ENCODE measurements around the gene HLA-DMA.
"Not testable (repeated sequence)": the region's sequence is repeated elsewhere in the genome, so short reads cannot be mapped to it uniquely, and the experiment has no call there.

The HLA-DMA gene

GRCh38 chr6:32953775-32954174, 878 bp upstream of the HLA-DMA start:
- no peak for DNase-seq

GRCh38 chr6:32950449-32950848, 2.4 kb downstream of the HLA-DMA start:
- DNase-seq = no peak

DNA sequence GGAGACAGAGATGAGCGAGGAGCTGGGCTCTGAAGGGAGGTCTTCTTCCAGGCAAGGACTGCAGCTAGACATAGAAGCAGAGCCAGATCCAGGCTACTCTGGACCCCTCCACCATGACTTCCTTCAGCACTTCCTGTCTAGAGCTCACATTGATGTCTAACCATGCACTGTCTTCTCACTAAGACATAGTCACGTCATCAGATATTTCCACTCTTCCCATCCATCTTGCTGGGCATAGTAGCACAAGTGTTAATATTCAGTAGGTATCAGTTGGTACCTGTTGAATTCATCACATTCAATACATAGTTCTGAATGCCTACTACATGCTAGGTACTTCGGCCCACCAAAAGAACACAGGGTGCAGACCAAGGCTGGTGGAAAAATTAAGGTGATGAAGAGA, 2.9 kb downstream of the HLA-DMA start:
- DNase-seq = no peak

GRCh38 chr6:32949113-32949512, 3.8 kb downstream of the HLA-DMA start:
- no peak for DNase-seq

- DNase-seq = no peak
Observed at GRCh38 chr6:32947552-32948465, 5.1 kb downstream of the HLA-DMA start.

DNA sequence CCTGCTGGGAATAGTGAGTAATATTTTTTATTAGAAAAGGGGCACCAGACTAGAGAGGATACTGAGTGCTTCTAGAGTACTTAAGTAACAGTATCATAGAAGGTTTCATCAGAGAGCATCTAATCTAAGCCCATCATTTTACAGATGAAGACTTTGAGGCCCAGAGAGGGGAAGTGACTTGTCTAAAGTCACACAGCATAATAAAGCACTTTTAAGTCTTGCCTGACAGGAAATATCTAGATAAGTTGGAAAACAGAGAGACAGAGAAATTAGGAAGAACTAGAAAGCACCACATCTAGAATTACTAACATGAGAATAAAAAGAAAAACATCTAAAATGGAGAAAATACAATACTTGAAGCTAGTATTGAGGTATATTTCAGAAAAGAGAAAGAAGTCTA, 6.0 kb downstream of the HLA-DMA start:
- no peak for DNase-seq

GRCh38 chr6:32945953-32946352, 6.9 kb downstream of the HLA-DMA start:
- no peak for DNase-seq

DNA sequence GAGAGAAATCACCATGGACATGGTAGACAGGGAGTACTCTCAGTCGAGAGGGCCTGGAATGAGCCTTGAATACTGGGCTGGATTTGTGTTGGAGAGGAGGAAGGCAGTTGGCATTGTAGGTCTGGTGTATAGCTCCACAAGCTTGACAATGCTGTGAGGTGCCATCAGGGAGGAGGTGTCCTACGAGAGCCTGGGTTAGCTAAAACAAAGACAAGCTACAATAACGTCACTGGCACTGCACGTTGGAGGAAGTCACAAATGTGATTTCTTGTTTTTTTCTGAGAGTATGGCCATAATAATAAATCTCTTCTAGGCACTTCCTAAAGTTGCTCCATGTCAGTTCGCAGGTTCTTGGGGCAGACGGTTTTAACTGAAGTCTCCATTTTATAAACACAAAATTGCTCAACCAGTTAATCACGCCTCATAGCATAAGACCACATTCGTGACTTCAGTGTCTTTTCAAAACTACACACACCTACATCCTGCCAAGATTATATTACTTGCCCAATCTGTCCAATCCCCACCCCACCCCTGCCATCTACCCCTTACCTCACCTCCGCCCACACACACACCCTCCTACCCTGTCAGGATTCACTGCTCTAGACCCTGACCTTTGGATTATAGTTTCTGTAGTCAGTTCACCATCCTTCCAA, 7.7 kb downstream of the HLA-DMA start:
- DNase-seq = no peak

- peak; percentile 90 for DNase-seq
Observed at GRCh38 chr6:32943864-32944649, 8.8 kb downstream of the HLA-DMA start.

DNA sequence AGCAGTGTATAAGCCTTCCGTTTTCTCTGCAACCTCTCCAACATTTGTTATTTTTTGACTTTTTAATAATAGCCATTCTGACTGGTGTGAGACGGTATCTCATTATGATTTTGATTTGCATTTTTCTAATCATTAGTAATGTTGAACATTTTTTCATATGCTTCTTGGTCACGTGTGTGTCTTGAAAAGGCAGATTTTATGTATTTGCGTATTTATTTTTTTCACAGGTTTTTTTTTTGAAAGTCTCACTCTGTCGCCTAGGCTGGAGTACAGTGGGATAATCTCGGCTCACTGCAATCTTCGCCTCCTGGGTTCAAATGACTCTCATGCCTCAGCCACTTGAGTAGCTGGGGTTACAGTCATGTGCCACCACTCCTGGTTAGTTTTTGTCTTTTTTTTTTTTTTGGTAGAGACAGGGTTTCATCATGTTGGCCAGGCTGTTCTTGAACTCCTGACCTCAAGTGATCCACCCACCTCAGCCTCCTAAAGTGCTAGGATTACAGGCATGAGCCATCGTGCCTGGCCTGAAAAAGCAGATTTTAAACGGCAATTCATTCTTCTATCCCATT, 10.3 kb downstream of the HLA-DMA start:
- not testable (repeated sequence) for DNase-seq

GRCh38 chr6:32941214-32941768, 11.6 kb downstream of the HLA-DMA start:
- no peak for DNase-seq

DNA sequence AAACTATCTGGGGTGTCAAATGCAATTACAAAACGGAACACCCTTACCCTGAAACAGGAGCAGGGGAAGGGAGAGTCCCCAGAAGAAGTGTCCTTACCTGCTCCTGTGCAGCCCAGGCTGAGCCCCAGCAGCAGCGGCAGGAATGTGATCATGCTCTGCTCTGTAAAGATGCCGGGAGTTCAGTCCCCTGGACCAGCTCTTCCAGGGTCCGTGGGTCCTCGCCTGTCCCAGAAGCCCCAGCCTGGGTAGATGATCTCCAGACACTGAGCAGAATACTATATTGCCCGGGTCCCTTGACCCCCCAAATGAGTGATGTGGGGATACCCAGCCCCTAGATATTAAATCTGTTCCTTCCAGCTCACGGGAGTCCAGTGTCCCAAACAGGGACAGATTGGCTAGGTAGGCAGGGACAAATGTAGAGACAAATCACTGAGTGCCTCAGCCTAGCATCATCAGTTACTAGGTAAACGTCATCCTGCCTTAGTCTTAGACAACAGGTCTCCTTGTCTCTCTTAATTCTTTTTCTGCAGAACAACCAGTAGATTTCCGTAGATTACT, 12.2 kb downstream of the HLA-DMA start, which contains the start of gene HLA-DMB:
TSS of gene HLA-DMB (minus strand) at position 373 of the 558 bp plus-strand sequence. CDS start at position 152, 221 bp downstream.
- DNase-seq = no peak

DNA sequence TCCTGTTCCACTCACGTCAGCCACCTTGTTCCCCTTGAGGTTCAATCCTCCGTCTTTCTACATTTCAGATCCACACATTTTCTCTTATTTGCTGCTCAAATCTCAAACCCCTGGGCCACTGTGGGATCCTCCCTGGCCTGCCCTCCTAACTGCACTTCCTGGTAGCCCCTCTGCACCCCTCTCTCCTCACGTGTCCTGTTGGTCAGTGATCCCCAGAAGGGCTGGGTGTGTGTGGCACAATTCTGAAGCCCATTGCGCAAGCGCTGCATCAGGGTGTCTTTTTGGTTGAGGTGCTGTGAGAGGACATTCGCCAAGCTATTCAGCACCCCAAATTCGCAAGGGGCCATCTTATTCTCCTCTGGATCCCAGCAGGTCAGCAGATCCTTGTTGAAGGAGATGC, 14.4 kb downstream of the HLA-DMA start:
- DNase-seq = no peak

DNA sequence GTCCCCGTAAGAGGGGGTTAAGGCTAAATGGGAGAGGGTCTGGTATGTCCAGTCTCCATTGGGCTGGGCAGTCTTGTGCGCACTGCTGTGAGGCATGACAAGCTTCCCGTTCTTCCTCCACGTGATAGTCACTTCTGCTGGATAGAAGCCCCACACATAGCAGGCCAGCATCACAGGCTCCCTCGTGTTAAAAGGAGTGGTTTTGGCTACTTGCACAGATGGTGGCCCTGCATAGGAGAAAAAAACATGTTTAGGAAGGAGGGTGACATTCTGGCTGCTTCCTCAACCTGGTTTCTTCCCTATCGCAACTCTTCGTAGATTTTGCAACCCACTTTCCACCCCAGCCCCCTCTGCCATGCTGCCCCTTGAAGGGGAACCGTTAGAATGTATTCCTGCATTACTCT, 15.7 kb downstream of the HLA-DMA start:
- DNase-seq = peak; percentile 6

DNA sequence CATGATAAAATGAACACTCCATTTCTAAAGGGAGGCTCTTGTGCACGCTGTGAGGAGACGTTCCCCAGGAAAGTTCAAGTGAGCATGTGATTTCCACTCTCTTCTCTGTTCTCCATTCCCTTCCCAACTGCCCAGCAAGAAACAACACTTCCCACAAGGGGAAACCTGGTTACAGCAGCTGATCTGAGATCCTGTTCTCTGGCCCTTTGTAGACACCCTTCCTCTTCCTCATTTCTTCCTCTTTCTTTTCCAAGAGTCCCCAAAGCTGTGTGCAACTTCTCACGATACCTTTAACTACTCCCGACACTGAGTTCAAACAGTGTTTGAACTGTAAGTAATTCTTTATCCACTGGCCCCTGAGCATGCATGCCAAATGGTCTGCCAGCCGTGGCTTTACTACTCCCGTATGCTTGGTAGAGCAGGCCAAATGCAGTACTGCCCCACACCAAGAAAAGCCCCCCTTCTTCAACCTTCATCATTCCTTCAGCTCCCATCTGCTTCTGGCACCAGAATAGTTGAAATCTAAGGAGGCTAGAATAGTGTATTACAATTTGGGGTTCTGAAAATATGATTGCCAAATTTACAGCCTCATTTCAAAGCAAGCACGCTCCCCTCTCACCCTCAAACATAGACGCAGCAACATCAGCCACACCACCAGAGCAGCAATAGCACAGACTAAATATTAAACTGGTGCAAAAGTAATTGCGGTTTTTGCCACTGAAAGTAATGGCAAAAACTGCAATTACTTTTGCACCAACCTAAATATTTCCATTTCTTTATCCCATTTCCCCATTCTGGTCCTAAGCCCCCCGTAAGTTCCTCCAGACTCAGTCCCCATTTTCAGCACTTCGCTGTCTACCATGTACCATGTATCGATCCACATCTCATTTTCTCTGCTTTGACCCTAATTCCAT, 16.4 kb downstream of the HLA-DMA start:
- no peak for DNase-seq

DNA sequence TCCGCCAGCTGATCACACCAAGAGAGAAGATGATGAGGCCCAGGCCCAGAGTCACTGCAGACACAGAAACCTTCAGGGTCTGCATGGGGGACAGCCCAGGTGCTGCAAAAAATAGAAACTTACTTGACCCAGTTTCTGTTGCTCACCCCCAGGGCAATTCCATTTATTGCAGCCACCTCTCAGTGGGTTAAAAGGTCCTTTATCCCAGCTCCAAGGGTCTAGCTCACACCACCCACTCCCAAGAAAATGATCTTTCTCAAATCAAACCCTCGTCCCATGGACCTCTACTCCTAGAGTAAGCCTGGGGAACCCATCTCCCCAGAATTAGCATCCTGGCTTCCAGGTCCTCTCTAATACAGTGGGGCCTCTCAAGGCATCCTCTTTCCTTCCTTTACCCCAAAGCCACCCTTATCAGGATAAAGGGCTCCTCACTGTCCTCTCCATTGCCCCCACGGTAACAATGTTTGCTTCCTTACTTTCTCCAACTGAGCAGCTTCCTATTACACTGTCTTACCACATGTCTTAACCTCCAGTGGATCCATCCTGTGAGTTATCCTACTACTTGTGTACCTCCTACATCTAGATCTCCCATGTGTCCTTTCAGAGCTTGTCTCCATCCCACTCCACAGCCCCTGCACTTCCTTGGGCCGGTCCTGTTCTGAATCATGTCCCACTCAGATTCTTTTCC, 17.2 kb downstream of the HLA-DMA start:
- DNase-seq = no peak

DNA sequence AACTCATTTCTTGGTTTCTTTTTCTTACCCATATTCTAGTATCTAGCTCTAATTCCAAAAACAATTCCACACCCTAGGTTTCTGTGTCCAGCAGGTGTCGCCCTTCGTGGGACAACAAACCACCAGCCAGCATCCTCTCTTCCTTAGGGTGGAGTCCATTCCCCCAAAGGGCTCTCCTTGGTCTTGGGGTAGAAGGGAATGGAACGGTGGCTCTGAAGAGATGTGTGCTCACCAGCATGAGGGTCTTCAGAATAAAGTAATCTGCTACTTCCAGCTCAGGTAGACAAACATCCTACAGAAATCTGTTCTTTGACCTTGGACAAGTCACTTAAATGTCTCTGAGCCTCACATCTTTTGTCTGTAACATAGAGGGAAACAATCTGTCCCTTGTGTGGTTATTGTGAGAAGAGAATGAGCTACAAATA, 19.2 kb downstream of the HLA-DMA start:
- DNase-seq = no peak

GRCh38 chr6:32932132-32932868, 20.6 kb downstream of the HLA-DMA start:
- no peak for DNase-seq

GRCh38 chr6:32931211-32931610, 21.7 kb downstream of the HLA-DMA start:
- no peak for DNase-seq

- DNase-seq = no peak
Observed at GRCh38 chr6:32922083-32922482, 30.8 kb downstream of the HLA-DMA start.
